Measurements from ENCODE around the gene ESM1. TPM values are rescaled to one million over a fixed set of nuclear protein-coding genes. Genes with fewer than 3 reads are reported as not detected.

The ESM1 gene
- total and polyA plus RNA-seq, 7 donors = 0.01 to 0.13 (median 0.09) TPM; not detected in 3

GRCh38 chr5:54944364-54944763, 41.0 kb downstream of the ESM1 start:
- DNase-seq (no peak), ATAC-seq (no peak)
- Histone ChIP-seq H3K4me1 (no peaks in the 10 kb centered on the region), H3K36me3 (ENCODE audit: insufficient read depth in 1 of 2, low read depth in 1 of 2) (no peaks in the 10 kb centered on the region), H3K9me3 (no peaks in the 10 kb centered on the region), H3K4me3 (no peak overlapping the region), H3K27me3 (ENCODE audit: insufficient read depth in 3 of 3, low read length in 2 of 3) (peaks cover 0 to 3% (median 0%) of the 10 kb centered on the region in 3 donors), H3K27ac (no peak overlapping the region)
- intact Hi-C loops (cut with DNase I) = no loop called here
- TF ChIP-seq CTCF (IDR thresholded peaks at IDR 0.05) = peak; percentile 45
- 69 to 80% (median 69%) methylated on average over 7 of the region's 7 CpGs for WGBS, 3 donors

GRCh38 chr5:54942064-54942778, 43.2 kb downstream of the ESM1 start:
- ATAC-seq (no peak), DNase-seq (no peak)
- Histone ChIP-seq H3K27me3 (ENCODE audit: insufficient read depth in 3 of 3, low read length in 2 of 3) (peaks cover 0 to 6% (median 0%) of the 10 kb centered on the region in 3 donors), H3K4me3 (no peak overlapping the region), H3K36me3 (ENCODE audit: insufficient read depth in 1 of 2, low read depth in 1 of 2) (no peaks in the 10 kb centered on the region), H3K27ac (no peak overlapping the region), H3K9me3 (no peaks in the 10 kb centered on the region), H3K4me1 (no peaks in the 10 kb centered on the region)
- WGBS, 3 donors = 54 to 61% (median 56%) methylated on average over 9 of the region's 9 CpGs
- intact Hi-C loops (cut with DNase I) = no loop called here
- TF ChIP-seq CTCF (IDR thresholded peaks at IDR 0.05) = no peak

GRCh38 chr5:54936201-54936600, 49.2 kb downstream of the ESM1 start:
- Histone ChIP-seq H3K36me3 (ENCODE audit: insufficient read depth in 1 of 2, low read depth in 1 of 2) (no peaks in the 10 kb centered on the region), H3K9me3 (no peaks in the 10 kb centered on the region), H3K27ac (no peak overlapping the region), H3K4me3 (no peak overlapping the region), H3K4me1 (no peaks in the 10 kb centered on the region), H3K27me3 (ENCODE audit: insufficient read depth in 3 of 3, low read length in 2 of 3) (peaks cover 0 to 4% (median 0%) of the 10 kb centered on the region in 3 donors)
- no peak for ATAC-seq
- no peak for DNase-seq
- intact Hi-C loops (cut with DNase I) = no loop called here
- 73 to 79% (median 77%) methylated on average over 5 of the region's 5 CpGs for WGBS, 3 donors
- no peak for TF ChIP-seq CTCF (IDR thresholded peaks at IDR 0.05)

- no peak for TF ChIP-seq CTCF (IDR thresholded peaks at IDR 0.05)
- 61 to 75% (median 67%) methylated on average over 6 of the region's 6 CpGs for whole genome bisulfite sequencing, 3 donors
- H3K4me1 ChIP-seq = no peaks in the 10 kb centered on the region
- H3K9me3 ChIP-seq = no peaks in the 10 kb centered on the region
- ATAC-seq (no peak), DNase-seq (no peak)
- H3K4me3 ChIP-seq = no peak overlapping the region
- no peak overlapping the region for H3K27ac ChIP-seq
- no peaks in the 10 kb centered on the region for H3K36me3 ChIP-seq (ENCODE audit: insufficient read depth in 1 of 2, low read depth in 1 of 2)
- no peaks in the 10 kb centered on the region for H3K27me3 ChIP-seq (ENCODE audit: insufficient read depth in 3 of 3, low read length in 2 of 3)
- intact Hi-C loops (cut with DNase I) = no loop called here
Measured at GRCh38 chr5:54932789-54933188, 52.6 kb downstream of the ESM1 start.

- TF ChIP-seq CTCF (IDR thresholded peaks at IDR 0.05) = no peak
- no peaks in the 10 kb centered on the region for H3K27me3 ChIP-seq (ENCODE audit: insufficient read depth in 3 of 3, low read length in 2 of 3)
- WGBS, 3 donors = 83 to 92% (median 83%) methylated on average over 2 of the region's 2 CpGs
- ATAC-seq (no peak), DNase-seq (no peak)
- H3K36me3 ChIP-seq (ENCODE audit: insufficient read depth in 1 of 2, low read depth in 1 of 2) = no peaks in the 10 kb centered on the region
- intact Hi-C loops (cut with DNase I) = no loop called here
- H3K4me3 ChIP-seq = no peak overlapping the region
- H3K27ac ChIP-seq = no peak overlapping the region
- H3K4me1 ChIP-seq = no peaks in the 10 kb centered on the region
- no peaks in the 10 kb centered on the region for H3K9me3 ChIP-seq
Measured at GRCh38 chr5:54930736-54931135, 54.7 kb downstream of the ESM1 start.
